Tibial artery (tissue), 4 donors: ENCODE data around the gene SERPINC1.
"Not testable (repeated sequence)": the region's sequence is repeated elsewhere in the genome, so short reads cannot be mapped to it uniquely, and the experiment has no call there.

Experiments
- DNase-seq, 2 donors: peaks; one replicate each; pipeline ENCODE4 v3.0.0-alpha.2; 2019
- H3K27ac ChIP-seq, 2 donors: fragments of 200-600 bp; sonication (generic) in 1 of 2; 1 replicate in 1 of 2; 2 replicates in 1 of 2; pipeline ENCODE4 v1.5.1; 2018 to 2019; ENCODE audit warnings: mild to moderate bottlenecking in 1 of 2
- H3K27me3 ChIP-seq, 2 donors: fragments of 200-600 bp; sonication (generic) in 1 of 2; one replicate each; pipeline versions ENCODE4 v1.5.1 to v1.6.0; 2016 to 2019
- H3K36me3 ChIP-seq, 3 donors: fragments of 200-600 bp; sonication (generic) in 2 of 3; one replicate each; pipeline ENCODE4 v1.5.1; 2016 to 2019; ENCODE audit warnings: mild to moderate bottlenecking in 2 of 3
- H3K4me1 ChIP-seq, 4 donors: fragments of 200-600 bp; sonication (generic) in 2 of 4; 1 replicate in 3 of 4; 2 replicates in 1 of 4; pipeline ENCODE4 v1.5.1; 2016 to 2019
- H3K4me3 ChIP-seq, 2 donors: fragments of 200-600 bp; sonication (generic) in 1 of 2; 1 replicate in 1 of 2; 2 replicates in 1 of 2; pipeline ENCODE4 v1.5.1; 2018 to 2019; ENCODE audit warnings: mild to moderate bottlenecking in 2 of 2
- H3K9me3 ChIP-seq, 3 donors: fragments of 200-600 bp; sonication (generic) in 1 of 3; one replicate each; pipeline ENCODE4 v1.5.1; 2016 to 2019
- CTCF ChIP-seq, 2 experiments: fragments of 200-600 bp in 1 of 2; fragments of 450-650 bp in 1 of 2; IDR thresholded peaks; one replicate each; pipeline ENCODE4 v1.5.1; 2017 to 2019; ENCODE audit warnings: antibody characterized with exemption in 2 of 2, mild to moderate bottlenecking in 1 of 2, moderate library complexity in 1 of 2
- intact Hi-C: fragments of 100-400 bp; cut with DNase I; formaldehyde crosslinking; loops from one replicate; pipeline ENCODE4 v1.15.0; 2023; ENCODE audit warnings: low total_unique reads

SERPINC1 gene

GRCh38 chr1:173917149-173917548, at the start of gene SERPINC1:
TSS of gene SERPINC1 (minus strand) at chr1:173917327. CDS start at chr1:173917259, 68 bp downstream.
- DNase-seq = no peak
- H3K27me3 ChIP-seq = no peaks in the 10 kb centered on the region

DNA sequence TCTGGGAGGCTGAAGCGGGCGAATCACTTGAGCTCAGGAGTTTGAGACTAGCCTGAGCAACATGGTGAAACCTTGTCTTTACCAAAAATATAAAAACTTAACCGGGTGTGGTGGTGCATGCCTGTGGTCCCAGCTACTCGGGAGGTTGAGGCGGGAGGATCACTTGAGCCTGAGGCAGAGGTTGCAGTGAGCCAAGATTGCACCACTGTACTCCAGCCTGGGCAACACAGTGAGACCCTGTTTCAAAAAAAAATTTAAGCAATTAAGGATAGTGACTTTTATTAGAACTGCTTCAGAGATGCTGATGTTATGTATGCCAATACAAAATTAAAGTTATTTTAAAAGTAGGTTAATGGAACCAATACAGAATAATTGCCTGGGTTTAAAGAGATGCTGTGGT, 48.8 kb upstream of the SERPINC1 start:
- DNase-seq, H3K9me3 ChIP-seq, H3K4me1 ChIP-seq, intact Hi-C loops, H3K27ac ChIP-seq, H3K4me3 ChIP-seq, H3K27me3 ChIP-seq: not testable (repeated sequence)
- H3K36me3 ChIP-seq = peaks cover 51 to 93% (median 65%) of the 10 kb centered on the region in 3 donors

More at GRCh38 chr1:173917149-173917548, at the start of gene SERPINC1:
- Histone ChIP-seq H3K27ac (no peak within 1 kb of the TSS), H3K4me1 (no peaks in the 10 kb centered on the region), H3K36me3 (no peaks in the 10 kb centered on the region), H3K4me3 (no peak within 1 kb of the TSS), H3K9me3 (no peaks in the 10 kb centered on the region)
- intact Hi-C loops = no loop called here
- no peak for TF ChIP-seq CTCF (IDR thresholded peaks at IDR 0.05)

- Histone ChIP-seq H3K27ac (no peak overlapping the region), H3K36me3 (peaks cover 55 to 90% (median 62%) of the 10 kb centered on the region in 3 donors), H3K4me1 (no peaks in the 10 kb centered on the region), H3K9me3 (no peaks in the 10 kb centered on the region), H3K27me3 (no peaks in the 10 kb centered on the region), H3K4me3 (no peak overlapping the region)
- DNase-seq = no peak
- no peak for TF ChIP-seq CTCF (IDR thresholded peaks at IDR 0.05)
- intact Hi-C loops = no loop called here
Measured at GRCh38 chr1:173963477-173963876, 46.4 kb upstream of the SERPINC1 start.

- no peak overlapping the region for H3K27ac ChIP-seq
- DNase-seq = no peak
- peaks cover 65 to 88% (median 77%) of the 10 kb centered on the region in 3 donors for H3K36me3 ChIP-seq
- H3K4me3 ChIP-seq = no peak overlapping the region
- no peaks in the 10 kb centered on the region for H3K27me3 ChIP-seq
- TF ChIP-seq CTCF (IDR thresholded peaks at IDR 0.05) = no peak
- H3K9me3 ChIP-seq = no peaks in the 10 kb centered on the region
- H3K4me1 ChIP-seq = no peaks in the 10 kb centered on the region
- intact Hi-C loops = no loop called here
Measured at GRCh38 chr1:173960625-173961024, 43.5 kb upstream of the SERPINC1 start.

DNA sequence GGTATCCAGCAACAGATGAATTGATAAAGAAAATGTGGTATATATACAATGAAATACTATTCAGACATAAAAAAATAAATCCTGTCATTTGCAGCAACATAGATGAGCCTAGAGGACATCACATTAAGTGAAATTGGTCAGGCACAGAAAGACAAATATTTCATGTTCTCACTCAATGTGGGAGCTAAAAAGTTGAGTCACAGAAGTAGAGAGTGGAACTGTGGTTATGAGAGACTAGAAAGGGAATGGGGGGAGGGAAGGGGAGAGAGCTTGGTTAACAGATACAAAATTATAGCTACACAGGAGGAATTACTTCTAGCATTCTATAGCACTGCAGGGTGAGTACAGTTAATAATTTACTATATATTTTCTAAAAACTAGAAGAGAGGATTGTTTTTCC, 37.1 kb upstream of the SERPINC1 start:
- H3K36me3 ChIP-seq = peaks cover 72 to 81% (median 74%) of the 10 kb centered on the region in 3 donors
- DNase-seq = no peak
- TF ChIP-seq CTCF (IDR thresholded peaks at IDR 0.05) = no peak

DNA sequence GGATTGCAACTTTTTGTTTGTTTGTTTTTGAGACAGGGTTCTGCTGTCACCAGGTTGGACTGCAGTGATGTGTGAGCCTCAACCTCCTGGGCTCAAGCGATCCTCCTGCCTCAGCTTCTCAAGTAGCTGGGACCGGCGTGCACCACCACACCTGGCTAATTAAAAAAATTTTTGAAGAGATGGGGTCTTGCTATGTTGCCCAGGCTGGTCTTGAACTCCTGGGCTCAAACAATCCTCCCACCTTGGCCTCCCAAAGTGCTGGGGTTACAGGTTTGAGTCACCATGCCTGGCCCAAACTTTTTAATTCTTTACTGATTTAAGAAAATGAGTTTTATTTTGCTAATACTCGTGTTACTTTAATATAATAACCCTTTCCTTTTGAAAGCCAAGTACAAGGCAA, 31.5 kb upstream of the SERPINC1 start:
- peaks cover 81 to 84% (median 84%) of the 10 kb centered on the region in 3 donors for H3K36me3 ChIP-seq
- intact Hi-C loops = no loop called here
- DNase-seq = no peak

More for the DNA sequence above, 37.1 kb upstream of the SERPINC1 start:
- Histone ChIP-seq H3K27me3 (no peaks in the 10 kb centered on the region), H3K4me3 (no peak overlapping the region), H3K9me3 (no peaks in the 10 kb centered on the region), H3K4me1 (no peaks in the 10 kb centered on the region), H3K27ac (no peak overlapping the region)
- intact Hi-C loops = no loop called here

More for the DNA sequence above, 31.5 kb upstream of the SERPINC1 start:
- no peak for TF ChIP-seq CTCF (IDR thresholded peaks at IDR 0.05)
- H3K4me3 ChIP-seq = no peak overlapping the region
- no peaks in the 10 kb centered on the region for H3K27me3 ChIP-seq
- H3K27ac ChIP-seq = no peak overlapping the region
- no peaks in the 10 kb centered on the region for H3K4me1 ChIP-seq
- no peaks in the 10 kb centered on the region for H3K9me3 ChIP-seq
